HepG2 (cell line): ENCODE data around the gene RACGAP1. TPM values are rescaled to one million over a fixed set of nuclear protein-coding genes. Genes with fewer than 3 reads are reported as not detected.

ENCODE experiments used
- AKNA ChIP-seq: sonication (generic); formaldehyde crosslinking; IDR thresholded peaks from 2 replicates; pipeline ENCODE4 v1.4.0; 2020; ENCODE audit warnings: missing genetic modification reagents, borderline replicate concordance
- FOXK1 ChIP-seq: sonication (generic); formaldehyde crosslinking; IDR thresholded peaks from 2 replicates; pipeline ENCODE4 v1.4.0; 2020; ENCODE audit warnings: low read depth, missing genetic modification reagents, borderline replicate concordance
- KDM2A ChIP-seq: sonication (generic); formaldehyde crosslinking; IDR thresholded peaks from 2 replicates; pipeline ENCODE4 v1.4.0; 2020; ENCODE audit warnings: low read depth, missing genetic modification reagents, borderline replicate concordance
- KDM5B ChIP-seq: sonication (generic); formaldehyde crosslinking; IDR thresholded peaks from 2 replicates; pipeline ENCODE4 v1.4.0; 2020; ENCODE audit warnings: missing genetic modification reagents, mild to moderate bottlenecking, borderline replicate concordance
- MYNN ChIP-seq: sonication (generic); formaldehyde crosslinking; IDR thresholded peaks from 2 replicates; pipeline ENCODE4 v1.4.0; 2020; ENCODE audit warnings: mild to moderate bottlenecking, low read depth, missing genetic modification reagents
- REST ChIP-seq, 2 experiments: IDR thresholded peaks; 2 replicates each; pipeline ENCODE4 v1.6.1; 2011 to 2012; ENCODE audit warnings: low read length in 2 of 2, borderline replicate concordance in 1 of 2, low read depth in 1 of 2, mild to moderate bottlenecking in 1 of 2, moderate library complexity in 1 of 2
- RFXAP ChIP-seq: sonication (generic); formaldehyde crosslinking; IDR thresholded peaks from 2 replicates; pipeline ENCODE4 v1.4.0; 2020; ENCODE audit warnings: missing genetic modification reagents, borderline replicate concordance
- RNF2 ChIP-seq: fragments of 450-650 bp; conservative IDR thresholded peaks from 2 replicates; pipeline ENCODE4 v1.6.1; 2016; ENCODE audit warnings: low read depth
- TFE3 ChIP-seq: IDR thresholded peaks from 2 replicates; pipeline ENCODE4 v1.6.1; 2016
- TRAFD1 ChIP-seq: sonication (generic); formaldehyde crosslinking; IDR thresholded peaks from 2 replicates; pipeline ENCODE4 v1.5.1; 2020; ENCODE audit warnings: missing genetic modification reagents, mild to moderate bottlenecking, borderline replicate concordance
- YEATS2 ChIP-seq: sonication (generic); formaldehyde crosslinking; IDR thresholded peaks from 2 replicates; pipeline ENCODE4 v1.4.0; 2020; ENCODE audit warnings: missing genetic modification reagents, borderline replicate concordance
- YY1 ChIP-seq: IDR thresholded peaks from 2 replicates; pipeline ENCODE4 v1.6.1; 2011; ENCODE audit warnings: low read length, low read depth, moderate library complexity, mild to moderate bottlenecking; ENCODE audit not compliant: insufficient read depth, insufficient replicate concordance
- ZNF274 ChIP-seq: sonication (generic); formaldehyde crosslinking; IDR thresholded peaks from 2 replicates; pipeline ENCODE4 v1.5.1; 2020; ENCODE audit warnings: mild to moderate bottlenecking, missing genetic modification reagents
- ZNF543 ChIP-seq: sonication (generic); formaldehyde crosslinking; IDR thresholded peaks from 2 replicates; pipeline ENCODE4 v1.4.0; 2020; ENCODE audit warnings: mild to moderate bottlenecking, missing genetic modification reagents
- ZNF546 ChIP-seq: sonication (generic); formaldehyde crosslinking; conservative IDR thresholded peaks from 2 replicates; pipeline ENCODE4 v1.8.1; 2023; ENCODE audit warnings: mild to moderate bottlenecking, missing genetic modification reagents
- ZNF782 ChIP-seq: sonication (generic); formaldehyde crosslinking; IDR thresholded peaks from 2 replicates; pipeline ENCODE4 v1.4.0; 2020; ENCODE audit warnings: missing genetic modification reagents, mild to moderate bottlenecking, borderline replicate concordance
- ZNF883 ChIP-seq: sonication (generic); formaldehyde crosslinking; IDR thresholded peaks from 2 replicates; pipeline ENCODE4 v1.5.1; 2020; ENCODE audit warnings: mild to moderate bottlenecking, missing genetic modification reagents; ENCODE audit errors: not compliant biosample characterization
- polyA plus RNA-seq, 8 experiments: library from polyadenylated mRNA; depleted of rRNA in 3 of 8; stranded (reverse) in 7 of 8; unstranded in 1 of 8; fragments of >200 nt; fragmentation: Illumina TruSeq in 4 of 8; extraction: Trizol in 4 of 8; gene quantifications; 2 replicates each; pipeline versions ENCODE4 v1.2.1 to v1.2.3, GENCODE V29; 2011 to 2016; ENCODE audit warnings: low read depth in 4 of 8, missing spikeins in 1 of 8, mixed read lengths in 1 of 8; ENCODE audit not compliant: insufficient read depth in 1 of 8
- total RNA-seq, 5 experiments: library from RNA; depleted of rRNA; stranded (reverse); fragments of >200 nt; fragmentation: Illumina TruSeq; extraction: Trizol; gene quantifications; 2 replicates each; pipeline ENCODE4 v1.2.3, GENCODE V29; 2016; ENCODE audit warnings: low read depth in 1 of 5

The RACGAP1 gene
- total and polyA plus RNA-seq, 2 of the 13 experiments (the other 11 are each of a cell fraction or from before 2014, with no cell fraction given), result 16.7 to 57.9 TPM

- TF ChIP-seq REST (IDR thresholded peaks at IDR 0.05; ENCODE audit: borderline replicate concordance in 1 of 2, low read depth in 1 of 2, low read length in 2 of 2) (no peak), YEATS2 (CRISPR knock-in tag) (no peak), AKNA (CRISPR knock-in tag) (no peak), FOXK1 (CRISPR knock-in tag) (no peak), RNF2 (no peak), KDM2A (peak; percentile 24; the same call in 1 of the 2 replicates), ZNF782 (CRISPR knock-in tag) (no peak), MYNN (CRISPR knock-in tag) (no peak), KDM5B (CRISPR knock-in tag) (no peak), ZNF883 (CRISPR knock-in tag) (no peak), RFXAP (no peak), ZNF546 (no peak), TFE3 (CRISPR knock-in tag) (no peak), ZNF274 (CRISPR knock-in tag) (no peak), ZNF543 (no peak), YY1 (peak; percentile 51), TRAFD1 (CRISPR knock-in tag) (no peak)
Measured at GRCh38 chr12:50039151-50039835, 14.0 kb upstream of the RACGAP1 start (continued).
